Activated CD8-positive, alpha-beta T cell treated with anti-CD3 and anti-CD28 coated beads, Interleukin-2, amount 10 ng/mL, durations not matched to agents 7 days and 5 days (primary cell): Measurements from ENCODE around the gene STPG2. TPM values are rescaled to one million over a fixed set of nuclear protein-coding genes. Genes with fewer than 3 reads are reported as not detected.
"Not testable (repeated sequence)": the region's sequence is repeated elsewhere in the genome, so short reads cannot be mapped to it uniquely, and the experiment has no call there.

Experiments
- ATAC-seq: fragments of 150-1000 bp; cut with Tn5 transposase; one replicate; pipeline ENCODE4 v1.10.0; 2021; ENCODE audit warnings: moderate library complexity
- CTCF ChIA-PET: fragments of 350-600 bp; sonication (Branson Sonifier 250); formaldehyde crosslinking; loops from one replicate; lab custom pipeline; 2021; ENCODE audit warnings: antibody characterized with exemption; lab: Charles Lee
- POLR2A ChIA-PET: fragments of 350-600 bp; sonication (Branson Sonifier 250); formaldehyde crosslinking; loops from one replicate; lab custom pipeline; 2021; ENCODE audit warnings: antibody characterized with exemption; lab: Charles Lee
- DNase-seq: peaks from one replicate; pipeline ENCODE4 v3.0.0-alpha.2; 2020
- H3K27ac Mint-ChIP-seq: one replicate; pipeline ENCODE4 v1.8.0; 2021; ENCODE audit warnings: mild to moderate bottlenecking, mixed read lengths
- H3K27me3 Mint-ChIP-seq: one replicate; pipeline ENCODE4 v1.8.0; 2021; ENCODE audit warnings: low read depth, mixed read lengths
- H3K36me3 Mint-ChIP-seq: one replicate; pipeline ENCODE4 v1.8.0; 2021; ENCODE audit warnings: low read depth, mixed read lengths
- H3K4me1 Mint-ChIP-seq: one replicate; pipeline ENCODE4 v1.8.0; 2021; ENCODE audit warnings: low read depth, mixed read lengths
- H3K4me3 Mint-ChIP-seq: one replicate; pipeline ENCODE4 v1.8.0; 2021; ENCODE audit warnings: mild to moderate bottlenecking, mixed read lengths
- H3K9me3 Mint-ChIP-seq: one replicate; pipeline ENCODE4 v1.8.0; 2022; ENCODE audit warnings: mixed read lengths; ENCODE audit not compliant: insufficient read depth
- total RNA-seq, 2 experiments: library from RNA; stranded (reverse); gene quantifications; one replicate each; pipeline ENCODE4 v1.2.3, GENCODE V29; 2021

The STPG2 gene
- total RNA-seq, 2 experiments from 2014 or later, result not detected

- Mint-ChIP-seq H3K27ac (no peak overlapping the region), H3K9me3 (no peaks in the 10 kb centered on the region), H3K4me3 (no peak overlapping the region), H3K4me1 (no peaks in the 10 kb centered on the region), H3K36me3 (no peaks in the 10 kb centered on the region), H3K27me3 (no peaks in the 10 kb centered on the region)
- ATAC-seq (no peak), DNase-seq (no peak)
- ChIA-PET CTCF (no interaction called here), POLR2A (no interaction called here)
Measured at GRCh38 chr4:97585274-97585673, 558.0 kb downstream of the STPG2 start.

GRCh38 chr4:97582890-97583289 is 560.4 kb downstream of the STPG2 start:
- H3K27ac Mint-ChIP-seq, result no peak overlapping the region

GRCh38 chr4:97577004-97577403 is 566.3 kb downstream of the STPG2 start:
- DNase-seq, result no peak
- POLR2A ChIA-PET, result no interaction called here
- H3K27ac Mint-ChIP-seq, result no peak overlapping the region
- H3K4me1 Mint-ChIP-seq, result no peaks in the 10 kb centered on the region
- no peak for ATAC-seq
- peaks cover 7% of the 10 kb centered on the region for H3K9me3 Mint-ChIP-seq
- H3K4me3 Mint-ChIP-seq, result no peak overlapping the region
- H3K36me3 Mint-ChIP-seq, result no peaks in the 10 kb centered on the region
- H3K27me3 Mint-ChIP-seq, result no peaks in the 10 kb centered on the region
- CTCF ChIA-PET, result no interaction called here

More at GRCh38 chr4:97582890-97583289, 560.4 kb downstream of the STPG2 start:
- CTCF ChIA-PET, result no interaction called here
- Mint-ChIP-seq H3K4me1 (no peaks in the 10 kb centered on the region), H3K36me3 (no peaks in the 10 kb centered on the region), H3K4me3 (no peak overlapping the region), H3K27me3 (no peaks in the 10 kb centered on the region), H3K9me3 (no peaks in the 10 kb centered on the region)
- POLR2A ChIA-PET, result no interaction called here
- no peak for DNase-seq
- no peak for ATAC-seq

- Mint-ChIP-seq H3K9me3 (peaks cover 4% of the 10 kb centered on the region), H3K4me1 (no peaks in the 10 kb centered on the region), H3K4me3 (no peak overlapping the region), H3K27me3 (no peaks in the 10 kb centered on the region), H3K27ac (no peak overlapping the region), H3K36me3 (no peaks in the 10 kb centered on the region)
- DNase-seq, result no peak
- no peak for ATAC-seq
- CTCF ChIA-PET, result no interaction called here
- POLR2A ChIA-PET, result no interaction called here
Measured at GRCh38 chr4:97560009-97560408, 583.3 kb downstream of the STPG2 start.

- peaks cover 3% of the 10 kb centered on the region for H3K9me3 Mint-ChIP-seq
- H3K36me3 Mint-ChIP-seq, result no peaks in the 10 kb centered on the region
- POLR2A ChIA-PET, result no interaction called here
- CTCF ChIA-PET, result no interaction called here
- no peak overlapping the region for H3K4me3 Mint-ChIP-seq
- no peaks in the 10 kb centered on the region for H3K27me3 Mint-ChIP-seq
- ATAC-seq, result no peak
- DNase-seq, result no peak
- no peaks in the 10 kb centered on the region for H3K4me1 Mint-ChIP-seq
- no peak overlapping the region for H3K27ac Mint-ChIP-seq
Measured at GRCh38 chr4:97558204-97558778, 585.0 kb downstream of the STPG2 start.

GRCh38 chr4:97550637-97551036 is 592.6 kb downstream of the STPG2 start:
- POLR2A ChIA-PET, H3K4me1 Mint-ChIP-seq, H3K4me3 Mint-ChIP-seq, DNase-seq, H3K36me3 Mint-ChIP-seq, H3K27me3 Mint-ChIP-seq, H3K27ac Mint-ChIP-seq, CTCF ChIA-PET, ATAC-seq, H3K9me3 Mint-ChIP-seq: not testable (repeated sequence)

- ChIA-PET POLR2A (no interaction called here), CTCF (no interaction called here)
- Mint-ChIP-seq H3K36me3 (no peaks in the 10 kb centered on the region), H3K4me3 (no peak overlapping the region), H3K9me3 (no peaks in the 10 kb centered on the region), H3K27ac (no peak overlapping the region), H3K27me3 (no peaks in the 10 kb centered on the region), H3K4me1 (no peaks in the 10 kb centered on the region)
- DNase-seq, result no peak
- ATAC-seq, result no peak
Measured at GRCh38 chr4:97548943-97549583, 594.2 kb downstream of the STPG2 start.

GRCh38 chr4:97548186-97548585 is 595.1 kb downstream of the STPG2 start:
- no peak for ATAC-seq
- H3K36me3 Mint-ChIP-seq, result no peaks in the 10 kb centered on the region
- ChIA-PET POLR2A (no interaction called here), CTCF (no interaction called here)
- H3K27me3 Mint-ChIP-seq, result no peaks in the 10 kb centered on the region
- no peak overlapping the region for H3K27ac Mint-ChIP-seq
- no peak overlapping the region for H3K4me3 Mint-ChIP-seq
- no peaks in the 10 kb centered on the region for H3K9me3 Mint-ChIP-seq
- H3K4me1 Mint-ChIP-seq, result no peaks in the 10 kb centered on the region
- DNase-seq, result no peak

GRCh38 chr4:97531351-97531750 is 611.9 kb downstream of the STPG2 start:
- ATAC-seq, result no peak
- Mint-ChIP-seq H3K27me3 (no peaks in the 10 kb centered on the region), H3K9me3 (peaks cover 2% of the 10 kb centered on the region), H3K4me1 (no peaks in the 10 kb centered on the region), H3K4me3 (no peak overlapping the region), H3K27ac (no peak overlapping the region), H3K36me3 (no peaks in the 10 kb centered on the region)
- no peak for DNase-seq
- ChIA-PET CTCF (no interaction called here), POLR2A (no interaction called here)

GRCh38 chr4:97530676-97531075 is 612.6 kb downstream of the STPG2 start:
- no peaks in the 10 kb centered on the region for H3K36me3 Mint-ChIP-seq
- H3K9me3 Mint-ChIP-seq, result peaks cover 2% of the 10 kb centered on the region
- no peak for ATAC-seq
- ChIA-PET CTCF (no interaction called here), POLR2A (no interaction called here)
- H3K4me1 Mint-ChIP-seq, result no peaks in the 10 kb centered on the region
- no peaks in the 10 kb centered on the region for H3K27me3 Mint-ChIP-seq
- DNase-seq, result no peak
- no peak overlapping the region for H3K27ac Mint-ChIP-seq
- H3K4me3 Mint-ChIP-seq, result no peak overlapping the region

GRCh38 chr4:97525236-97525635 is 618.0 kb downstream of the STPG2 start:
- ChIA-PET POLR2A (no interaction called here), CTCF (no interaction called here)
- no peak for ATAC-seq
- no peak for DNase-seq
- Mint-ChIP-seq H3K27ac (no peak overlapping the region), H3K4me3 (no peak overlapping the region), H3K27me3 (no peaks in the 10 kb centered on the region), H3K36me3 (no peaks in the 10 kb centered on the region), H3K4me1 (no peaks in the 10 kb centered on the region), H3K9me3 (no peaks in the 10 kb centered on the region)

- ChIA-PET POLR2A (no interaction called here), CTCF (no interaction called here)
- no peak for ATAC-seq
- Mint-ChIP-seq H3K36me3 (no peaks in the 10 kb centered on the region), H3K4me3 (no peak overlapping the region), H3K4me1 (no peaks in the 10 kb centered on the region), H3K9me3 (peaks cover 7% of the 10 kb centered on the region), H3K27me3 (no peaks in the 10 kb centered on the region), H3K27ac (no peak overlapping the region)
- DNase-seq, result no peak
Measured at GRCh38 chr4:97517939-97518338, 625.3 kb downstream of the STPG2 start.

- H3K9me3 Mint-ChIP-seq, result no peaks in the 10 kb centered on the region
- no peak overlapping the region for H3K4me3 Mint-ChIP-seq
- CTCF ChIA-PET, result no interaction called here
- no peaks in the 10 kb centered on the region for H3K4me1 Mint-ChIP-seq
- ATAC-seq (no peak), DNase-seq (no peak)
- H3K36me3 Mint-ChIP-seq, result no peaks in the 10 kb centered on the region
- POLR2A ChIA-PET, result no interaction called here
- no peaks in the 10 kb centered on the region for H3K27me3 Mint-ChIP-seq
- no peak overlapping the region for H3K27ac Mint-ChIP-seq
Measured at GRCh38 chr4:97513917-97514316, 629.4 kb downstream of the STPG2 start.
